ENCODE data around the gene OPCML.

OPCML gene

GRCh38 chr11:133271871-133272776 is 260.2 kb downstream of the OPCML start:
- no peak for DNase-seq

- DNase-seq: no peak
Observed at GRCh38 chr11:133271206-133271605, 261.1 kb downstream of the OPCML start.

- DNase-seq: no peak
Observed at GRCh38 chr11:133269267-133269666, 263.0 kb downstream of the OPCML start.

GRCh38 chr11:133266986-133267385 is 265.3 kb downstream of the OPCML start:
- no peak for DNase-seq

GRCh38 chr11:133265530-133266035 is 266.7 kb downstream of the OPCML start:
- DNase-seq: no peak

- DNase-seq: no peak
Observed at GRCh38 chr11:133263332-133263731, 269.0 kb downstream of the OPCML start.

- no peak for DNase-seq
Observed at GRCh38 chr11:133258751-133259150, 273.6 kb downstream of the OPCML start.

- DNase-seq: no peak
Observed at GRCh38 chr11:133254601-133255000, 277.7 kb downstream of the OPCML start.

GRCh38 chr11:133253570-133253969 is 278.7 kb downstream of the OPCML start:
- DNase-seq: no peak

GRCh38 chr11:133251841-133252240 is 280.5 kb downstream of the OPCML start:
- no peak for DNase-seq

GRCh38 chr11:133249530-133249929 is 282.8 kb downstream of the OPCML start:
- DNase-seq: no peak

- no peak for DNase-seq
Observed at GRCh38 chr11:133249065-133249464, 283.2 kb downstream of the OPCML start.

- DNase-seq: no peak
Observed at GRCh38 chr11:133243832-133244231, 288.5 kb downstream of the OPCML start.

- DNase-seq: no peak
Observed at GRCh38 chr11:133240908-133241655, 291.2 kb downstream of the OPCML start.

GRCh38 chr11:133239575-133239974 is 292.7 kb downstream of the OPCML start:
- no peak for DNase-seq

- DNase-seq: no peak
Observed at GRCh38 chr11:133238495-133238894, 293.8 kb downstream of the OPCML start.

GRCh38 chr11:133238027-133238426 is 294.3 kb downstream of the OPCML start:
- DNase-seq: no peak

GRCh38 chr11:133235381-133235780 is 296.9 kb downstream of the OPCML start:
- DNase-seq: no peak

GRCh38 chr11:133234883-133235282 is 297.4 kb downstream of the OPCML start:
- DNase-seq: no peak

GRCh38 chr11:133232665-133233064 is 299.6 kb downstream of the OPCML start:
- DNase-seq: no peak

GRCh38 chr11:133230431-133230830 is 301.9 kb downstream of the OPCML start:
- DNase-seq: no peak

- no peak for DNase-seq
Observed at GRCh38 chr11:133228471-133229329, 303.6 kb downstream of the OPCML start.

GRCh38 chr11:133227632-133228111 is 304.6 kb downstream of the OPCML start:
- DNase-seq: no peak
